Mammary epithelial cell (primary cell): ENCODE results near the gene OTOF.
A peak's percentile ranks its signal among the peaks of the same experiment; 100 is the strongest.

Experiments used
- CTCF ChIP-seq, 2 donors: IDR thresholded peaks in 1 of 2; conservative IDR thresholded peaks in 1 of 2; 2 replicates each; pipeline ENCODE4 v1.5.1; 2011 to 2012; ENCODE audit warnings: inconsistent platforms in 2 of 2, low read length in 2 of 2, mild to moderate bottlenecking in 2 of 2, control low read depth in 1 of 2, low read depth in 1 of 2; ENCODE audit not compliant: insufficient read depth in 1 of 2; ENCODE audit errors: extremely low read depth in 1 of 2
- EZH2 ChIP-seq: IDR thresholded peaks from 2 replicates; pipeline ENCODE4 v1.6.1; 2012; ENCODE audit warnings: low read length, inconsistent platforms, borderline replicate concordance

- TF ChIP-seq CTCF (conservative IDR thresholded peaks at IDR 0.05 in 1 of 2, IDR thresholded peaks at IDR 0.05 in 1 of 2; ENCODE audit: extremely low read depth in 1 of 2, insufficient read depth in 1 of 2, low read depth in 1 of 2, low read length in 2 of 2) (peak; percentile 80 to 88), EZH2 (no peak)
Observed at GRCh38 chr2:26469092-26469710, 8.7 kb downstream of the OTOF start.
